Left renal pelvis (tissue), 4 donors: ENCODE measurements around the gene INTS4. TPM values are rescaled to one million over a fixed set of nuclear protein-coding genes. Genes with fewer than 3 reads are reported as not detected.
"Not testable (repeated sequence)": the region's sequence is repeated elsewhere in the genome, so short reads cannot be mapped to it uniquely, and the experiment has no call there.

Experiments
- DNase-seq, 4 donors: peaks; one replicate each; pipeline ENCODE4 v3.0.0-alpha.2; 2013; ENCODE audit warnings: low read depth in 4 of 4, low spot score in 3 of 4
- polyA plus RNA-seq, 4 donors: library from polyadenylated mRNA; unstranded; fragments of 120-200 nt; gene quantifications; one replicate each; pipeline ENCODE4 v1.2.1, GENCODE V29; 2013; ENCODE audit not compliant: insufficient read length in 4 of 4

INTS4 gene
- polyA plus RNA-seq, 4 donors = 30.5 to 52.4 (median 42.9) TPM

DNA sequence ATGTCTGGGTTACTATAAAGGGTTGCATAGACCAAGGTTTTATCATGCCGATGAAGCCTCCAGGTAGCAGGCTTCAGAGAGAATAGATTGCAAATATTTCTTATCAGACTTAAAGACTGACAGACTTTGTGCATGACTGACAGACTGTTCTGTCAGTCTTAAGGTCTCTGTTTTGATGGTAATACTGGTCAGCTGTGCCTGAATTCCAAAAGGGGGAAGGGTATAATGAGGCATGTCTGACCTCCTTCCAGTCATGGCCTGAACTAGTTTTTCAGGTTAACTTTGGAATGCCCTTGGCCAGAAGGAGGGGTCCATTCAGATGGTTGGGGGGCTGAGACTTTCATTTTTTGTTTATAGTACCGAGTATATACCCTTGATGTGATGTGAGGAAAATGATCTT, 33.3 kb upstream of the INTS4 start:
- DNase-seq = no peak

DNA sequence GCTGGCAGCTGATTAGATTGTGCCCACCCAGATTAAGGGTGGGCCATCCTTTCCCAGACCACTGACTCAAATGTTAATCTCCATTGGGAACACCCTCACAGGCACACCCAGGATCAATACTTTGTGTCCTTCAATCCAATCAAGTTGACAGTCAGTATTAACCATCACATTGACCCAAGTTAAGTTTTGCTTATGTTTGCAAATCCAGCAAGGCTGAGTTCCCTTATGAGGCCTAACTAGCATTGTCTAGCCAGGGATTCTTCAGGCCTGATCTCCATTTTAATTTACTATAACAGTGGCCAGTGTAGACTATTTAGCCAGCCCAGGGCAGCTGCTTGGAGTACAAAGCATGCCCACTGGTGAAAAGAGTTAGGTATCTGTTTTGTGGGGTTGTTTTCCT, 30.9 kb upstream of the INTS4 start:
- DNase-seq = no peak

DNA sequence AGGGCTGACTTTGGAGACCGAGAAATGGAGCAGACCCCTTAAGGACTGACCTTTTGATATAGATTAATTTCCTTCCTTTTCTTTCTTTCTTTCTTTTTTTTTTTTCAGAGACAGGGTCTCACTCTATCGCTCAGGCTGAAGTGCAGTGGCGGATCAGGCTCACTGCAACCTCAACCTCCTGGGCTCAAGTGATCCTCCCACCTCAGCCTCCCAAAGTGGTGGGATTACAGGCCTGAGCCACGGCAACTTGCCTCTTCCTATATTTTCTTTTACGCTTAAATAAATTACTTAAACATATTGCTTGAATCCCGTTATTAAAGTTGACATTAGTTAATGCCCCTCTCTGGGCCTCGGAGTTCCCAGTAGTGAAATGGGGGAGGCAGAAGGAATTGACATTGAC, 29.0 kb upstream of the INTS4 start:
- DNase-seq = no peak

DNA sequence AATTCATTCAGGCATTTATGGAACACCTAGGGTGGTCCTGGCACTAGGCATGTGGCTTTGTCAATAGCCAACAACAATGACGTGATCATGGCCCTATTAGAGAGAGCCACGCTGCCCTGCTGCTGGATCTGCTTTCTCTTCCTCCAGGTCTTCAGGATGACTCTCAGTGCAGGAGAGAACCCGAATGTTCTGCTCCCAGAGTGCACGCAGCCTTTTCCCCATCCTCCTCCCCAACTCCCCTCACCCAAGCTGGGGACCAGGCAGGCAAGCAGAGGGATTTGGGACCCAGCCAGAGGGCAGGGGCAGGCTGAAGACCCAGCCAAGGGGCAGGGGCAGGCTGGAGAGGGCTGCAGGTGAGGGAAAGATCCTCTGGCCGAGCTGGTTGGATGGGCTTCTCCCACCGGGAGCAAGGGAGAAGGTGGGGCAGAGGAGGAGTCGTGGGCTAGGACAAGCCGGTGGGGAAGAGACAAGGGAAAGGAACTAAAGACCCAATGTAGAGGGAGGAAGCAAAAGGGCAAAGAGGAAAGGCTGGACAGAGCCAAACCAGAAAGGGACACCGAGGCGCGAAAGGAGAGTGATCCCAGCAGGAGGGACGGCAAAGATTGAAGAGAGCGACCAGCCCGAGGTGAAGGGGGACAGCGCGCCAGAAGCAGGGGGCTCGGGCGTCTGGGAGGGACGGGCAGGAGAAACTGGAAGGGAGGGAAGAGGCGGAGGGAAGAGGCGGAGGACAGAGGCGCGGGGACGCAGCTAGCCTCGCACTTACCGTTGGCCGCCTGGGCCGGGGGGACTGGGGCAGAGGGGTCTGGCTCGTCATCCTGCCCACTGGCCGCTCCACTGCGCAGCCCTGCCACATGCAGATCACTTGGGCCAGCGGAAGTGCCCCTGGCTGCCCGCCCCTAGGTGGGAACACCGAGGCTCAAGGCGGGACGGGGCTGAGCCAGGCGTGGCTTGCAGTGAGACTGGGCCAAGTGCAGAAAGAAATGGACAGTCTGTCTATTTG, 28.2 kb upstream of the INTS4 start, which contains the start of gene KCTD14:
Gene KCTD14 (minus strand): TSS at position 880 of the 1,000 bp plus-strand sequence. CDS start 27 bp downstream, at position 853.
- no peak for DNase-seq

DNA sequence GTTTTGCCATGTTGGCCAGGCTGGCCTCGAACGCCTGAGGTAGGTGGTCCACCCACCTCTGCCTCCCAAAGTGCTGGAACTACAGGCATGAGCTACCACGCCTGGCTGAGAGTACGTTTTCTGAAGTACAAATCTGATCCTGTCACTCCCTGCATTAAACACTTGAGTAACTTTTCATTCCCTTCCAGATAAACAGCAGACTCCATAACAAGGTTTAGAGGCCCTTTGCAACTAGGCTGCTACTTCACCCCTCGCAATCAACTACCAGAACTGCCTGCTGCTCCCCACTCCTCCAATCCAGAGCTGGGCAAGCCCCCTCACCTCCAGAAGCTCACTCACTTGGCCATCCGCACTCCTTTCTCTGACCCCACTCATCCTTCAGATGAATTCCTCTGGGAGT, 27.1 kb upstream of the INTS4 start:
- no peak for DNase-seq

DNA sequence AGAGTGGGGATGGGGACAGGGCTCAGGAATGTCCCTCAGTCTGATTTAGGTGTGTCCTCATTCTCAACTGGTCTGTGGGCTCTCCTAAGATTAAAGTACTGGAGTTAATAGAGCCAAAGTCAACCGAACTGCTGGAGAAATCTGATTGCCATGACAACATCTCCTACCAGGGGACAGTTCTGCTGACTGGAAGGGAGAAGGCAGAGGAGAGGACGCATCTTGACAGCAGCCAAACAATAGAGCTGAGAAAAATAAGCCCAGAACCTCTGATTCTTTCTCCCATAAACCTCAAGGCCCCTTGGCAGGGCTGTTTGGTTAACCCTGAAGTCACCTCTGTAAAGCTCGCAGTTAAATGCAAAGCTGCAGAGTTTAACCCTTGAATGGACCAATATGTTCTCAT, 25.8 kb upstream of the INTS4 start:
- DNase-seq = no peak

DNA sequence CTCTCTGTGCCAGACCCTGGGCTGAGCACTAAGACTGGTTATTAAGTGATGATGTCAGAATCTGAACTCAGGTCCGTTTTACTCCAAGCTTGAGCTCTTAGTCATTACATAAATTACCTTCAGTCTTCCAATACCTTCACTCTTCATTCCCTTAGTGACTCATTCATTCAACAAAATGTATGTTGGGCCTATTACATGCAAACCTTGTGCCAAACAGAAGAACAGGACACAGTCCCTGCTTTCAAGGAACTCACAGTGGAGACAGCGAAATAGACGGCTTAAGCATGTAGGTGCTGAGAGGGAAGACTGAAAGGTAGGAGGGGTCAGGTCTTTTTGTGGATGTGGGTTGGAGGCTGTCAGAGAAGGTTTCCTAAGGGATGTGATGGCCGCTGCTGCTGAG, 25.3 kb upstream of the INTS4 start:
- no peak for DNase-seq

DNA sequence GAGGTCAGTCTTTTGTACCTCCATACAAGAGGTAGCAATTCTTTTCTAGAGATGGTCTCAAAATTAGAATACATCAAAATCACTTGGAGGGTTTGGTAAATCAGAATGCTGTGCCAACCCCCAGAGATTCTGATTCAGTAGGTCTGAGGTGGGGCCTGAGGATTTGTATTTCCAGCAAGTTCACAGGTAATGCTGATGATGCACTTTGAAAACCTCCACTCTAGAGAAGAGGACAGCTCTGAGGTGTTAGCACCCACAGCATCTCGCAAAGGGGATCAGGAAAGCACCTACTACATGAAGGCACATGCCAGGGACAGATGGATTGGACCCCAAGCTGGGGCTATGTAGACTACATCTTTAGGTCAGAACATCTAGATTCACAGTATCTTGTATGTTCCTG, 21.4 kb upstream of the INTS4 start:
- no peak for DNase-seq

DNA sequence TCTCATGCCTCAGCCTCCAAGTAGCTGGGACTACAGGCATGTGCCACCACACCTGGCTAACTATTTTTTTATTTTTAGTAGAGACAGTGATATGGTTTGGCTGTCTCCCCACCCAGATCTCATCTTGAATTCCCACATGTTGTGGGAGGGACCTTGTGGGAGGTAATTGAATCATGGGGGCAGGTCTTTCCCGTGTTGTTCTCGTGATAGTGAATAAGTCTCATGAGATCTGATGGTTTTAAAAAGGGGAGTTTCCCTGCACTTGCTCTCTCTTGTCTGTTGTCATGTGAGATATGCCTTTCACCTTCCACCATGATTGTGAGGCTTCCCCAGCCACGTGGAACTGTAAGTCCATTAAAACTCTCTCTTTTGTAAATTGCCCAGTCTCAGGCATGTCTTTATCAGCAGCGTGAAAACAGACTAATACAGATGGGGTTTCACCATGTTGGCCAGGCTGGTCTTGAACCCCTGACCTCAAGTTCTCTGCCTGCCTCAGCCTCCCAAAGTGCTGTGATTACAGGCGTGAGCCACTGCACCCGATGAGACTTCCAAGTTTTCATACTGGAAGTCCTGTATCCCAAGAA, 20.6 kb upstream of the INTS4 start:
- not testable (repeated sequence) for DNase-seq

DNA sequence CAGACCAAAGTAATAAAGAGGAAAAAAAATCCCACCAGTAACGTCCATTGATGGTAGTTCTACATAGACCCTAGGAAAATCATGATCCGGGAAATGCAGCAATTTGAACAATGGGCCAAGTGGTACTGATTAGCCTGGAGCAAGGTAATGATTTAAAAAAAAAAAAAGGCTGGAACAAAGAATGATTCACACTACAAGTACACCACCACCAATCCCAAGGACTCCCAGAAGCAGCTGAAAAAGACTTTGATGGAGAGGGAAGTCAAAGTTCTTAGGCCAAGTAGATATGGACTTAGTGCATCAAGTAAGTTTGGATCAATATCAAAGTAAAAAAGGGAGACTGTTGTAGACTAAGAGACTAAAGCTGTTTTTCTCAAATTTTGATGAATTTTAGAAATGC, 16.8 kb upstream of the INTS4 start:
- DNase-seq = no peak

DNA sequence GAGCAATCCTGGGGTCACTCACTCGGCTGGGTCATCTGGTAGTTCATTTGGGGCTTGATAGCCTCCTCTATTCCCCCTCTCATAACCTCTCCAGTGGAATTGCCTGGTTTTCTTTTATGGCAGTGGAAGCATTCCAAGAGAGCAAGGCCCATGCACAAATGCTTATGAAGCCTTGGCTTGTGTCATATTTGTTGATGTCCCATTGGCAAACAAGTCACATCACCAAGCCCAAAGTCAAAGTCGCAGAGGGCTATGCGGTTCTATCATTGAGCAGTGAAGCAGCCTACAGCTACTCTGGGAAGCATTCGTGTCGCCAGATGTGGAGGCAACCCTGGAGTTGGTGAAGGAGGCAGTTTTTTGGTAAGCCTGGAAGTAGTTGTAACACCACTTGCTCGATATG, 16.3 kb upstream of the INTS4 start:
- DNase-seq = no peak

DNA sequence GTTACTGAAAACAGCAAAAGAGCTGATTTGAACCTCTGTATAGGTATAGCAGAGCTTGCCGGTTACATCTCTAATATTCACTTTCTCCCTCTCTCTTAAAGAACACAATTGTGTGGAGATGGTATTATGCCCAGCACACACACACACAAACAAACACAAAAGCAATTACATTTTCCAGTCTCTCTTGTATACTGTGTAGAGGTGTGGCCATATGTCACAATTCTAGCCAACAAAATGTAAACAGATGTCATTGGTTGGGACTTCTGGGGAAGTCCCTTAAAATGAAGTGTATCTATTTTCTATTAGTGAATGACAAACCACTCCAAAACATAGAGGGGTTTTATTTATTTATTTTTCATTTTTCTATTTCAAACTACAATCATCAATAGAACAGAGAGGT, 15.8 kb upstream of the INTS4 start:
- DNase-seq = no peak

DNA sequence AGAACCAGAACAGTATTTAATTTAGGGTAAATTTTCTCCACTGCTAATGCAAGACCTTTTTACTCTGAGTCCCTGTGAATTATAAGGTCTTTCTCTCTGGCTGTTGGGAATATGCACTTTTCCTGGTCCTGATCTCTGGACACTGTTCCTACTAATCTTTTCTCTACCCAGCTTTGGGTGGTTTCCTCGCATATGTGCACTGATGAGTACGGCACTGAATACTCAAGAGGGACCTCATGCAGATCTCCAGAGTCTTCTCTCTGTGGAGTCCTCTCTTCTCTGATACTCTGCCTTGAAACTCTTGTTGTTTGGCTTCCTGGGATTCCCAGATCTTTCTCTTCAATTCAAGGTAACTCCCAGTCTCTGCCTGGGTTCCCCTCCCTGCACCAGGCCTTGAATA, 14.6 kb upstream of the INTS4 start:
- DNase-seq = no peak

DNA sequence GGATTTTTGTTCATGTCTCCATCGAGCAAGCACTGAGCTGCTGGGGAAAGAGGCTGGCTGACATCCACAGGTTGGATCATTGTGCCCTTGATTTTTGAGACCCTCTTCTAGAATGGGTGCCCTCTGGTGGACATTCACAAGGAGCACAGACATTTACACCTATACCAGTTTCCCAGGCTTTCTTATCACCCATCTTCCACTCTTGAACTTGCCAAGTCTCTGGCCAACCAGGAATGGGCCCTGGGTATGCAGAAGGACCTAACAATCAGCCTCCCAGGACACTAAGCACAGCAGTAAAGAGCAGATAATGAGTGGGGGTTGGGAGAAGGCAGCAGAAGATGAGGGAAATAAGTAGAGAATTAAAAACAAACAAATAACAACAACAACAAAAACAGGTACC, 5.7 kb upstream of the INTS4 start:
- DNase-seq = no peak

DNA sequence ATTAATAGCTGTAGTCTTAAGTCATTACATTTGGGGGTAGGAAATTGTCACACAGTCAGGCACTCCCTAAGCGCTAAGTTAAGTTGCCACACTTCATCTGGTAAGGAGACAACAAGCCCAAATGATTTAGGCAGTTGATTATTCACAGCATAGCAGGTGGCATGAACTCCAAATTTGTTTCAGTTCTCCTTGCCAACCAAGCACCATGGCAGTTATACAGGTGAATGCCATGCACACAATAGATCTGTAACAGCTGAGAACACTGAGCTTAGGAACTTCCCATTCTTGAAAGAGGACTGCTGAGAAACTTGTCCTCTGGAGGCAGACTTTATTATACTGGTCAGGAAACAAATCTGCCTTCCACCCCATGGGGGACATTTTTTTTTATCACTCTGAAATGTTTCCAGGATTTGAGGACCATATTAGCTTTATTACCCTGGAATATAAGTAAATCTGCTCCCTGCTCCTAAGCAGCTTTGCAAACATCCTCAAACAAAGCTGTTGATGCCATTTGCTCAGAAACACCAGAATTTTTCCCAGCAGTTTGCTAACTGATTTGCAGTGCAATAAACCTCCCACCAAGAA, 5.1 kb upstream of the INTS4 start:
- DNase-seq = no peak

DNA sequence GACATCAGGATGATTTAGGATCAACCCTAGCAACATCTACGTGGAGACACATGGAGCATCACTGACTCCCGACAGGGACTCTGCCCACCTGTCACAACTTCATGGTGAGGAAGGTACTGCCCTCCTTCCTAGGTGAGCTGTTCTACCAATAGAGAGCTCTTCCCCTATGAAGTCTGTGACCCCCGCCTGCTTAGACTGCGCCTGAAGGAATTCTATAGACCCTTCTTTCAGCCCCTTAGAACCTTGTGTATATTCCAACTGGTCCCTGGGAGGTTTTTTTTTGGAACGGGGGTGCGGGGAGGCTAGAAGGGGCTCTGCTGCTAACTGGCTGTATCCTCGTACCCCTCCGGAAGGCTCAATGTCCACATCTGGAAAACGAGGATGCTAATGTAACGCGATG, 566 bp downstream of the INTS4 start:
- DNase-seq = peak in 1 of 4 donors; percentile 22

DNA sequence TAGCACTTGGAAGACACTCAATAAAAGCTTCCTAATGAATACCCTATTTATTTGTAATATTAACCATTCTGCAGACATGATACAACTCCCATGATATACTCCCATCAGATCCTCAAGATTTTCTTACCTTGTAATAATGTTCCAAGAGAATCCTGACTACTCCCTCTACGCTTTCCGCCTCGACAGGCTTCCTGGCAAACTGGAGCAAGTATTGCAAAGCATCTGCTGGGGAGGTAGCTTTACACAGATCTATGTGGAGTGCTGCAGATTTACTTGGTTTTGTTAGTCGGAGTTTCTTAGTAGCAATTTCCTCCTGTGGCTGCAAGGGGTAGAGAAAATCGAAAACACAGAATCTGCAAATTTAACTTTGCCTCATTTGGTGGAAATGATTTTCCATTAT, 3.5 kb downstream of the INTS4 start:
- DNase-seq = no peak

DNA sequence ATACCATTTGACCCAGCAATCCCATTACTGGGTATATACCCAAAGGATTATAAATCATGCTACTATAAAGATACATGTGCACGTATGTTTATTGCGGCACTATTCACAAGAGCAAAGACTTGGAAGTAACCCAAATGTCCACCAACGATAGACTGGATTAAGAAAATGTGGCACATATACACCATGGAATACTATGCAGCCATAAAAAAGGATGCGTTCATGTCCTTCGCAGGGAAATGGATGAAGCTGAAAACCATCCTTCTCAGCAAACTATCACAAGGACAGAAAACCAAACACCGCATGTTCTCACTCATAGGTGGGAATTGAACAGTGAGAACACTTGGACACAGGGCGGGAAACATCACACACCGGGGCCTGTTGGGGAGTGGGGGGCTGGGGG, 8.0 kb downstream of the INTS4 start:
- not testable (repeated sequence) for DNase-seq

DNA sequence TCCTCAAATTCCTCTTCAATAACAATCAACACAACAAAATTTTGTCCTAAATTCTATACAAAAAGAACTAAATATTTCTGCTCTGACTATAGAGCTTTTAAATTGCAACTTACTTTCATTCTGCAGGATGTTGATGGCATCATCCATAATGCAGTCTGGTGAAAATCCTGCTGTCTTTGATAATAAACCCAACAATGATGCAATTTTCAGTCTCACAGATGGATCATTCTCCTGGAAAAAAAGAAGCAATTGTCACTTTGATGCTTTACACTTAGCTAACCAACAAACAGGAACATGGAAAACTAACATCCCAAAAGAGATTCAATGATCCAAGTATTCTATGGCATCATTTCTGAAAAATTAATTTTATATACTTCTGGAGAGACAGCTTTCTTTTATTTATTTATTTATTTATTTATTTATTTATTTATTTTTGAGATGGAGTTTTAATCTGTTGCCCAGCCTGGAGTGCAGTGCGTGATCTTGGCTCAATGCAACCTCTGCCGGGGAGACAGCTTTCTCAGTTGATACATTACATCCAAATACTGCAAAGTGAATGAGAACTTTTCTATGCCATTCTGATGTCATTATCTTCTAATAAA, 13.0 kb downstream of the INTS4 start:
- no peak for DNase-seq

DNA sequence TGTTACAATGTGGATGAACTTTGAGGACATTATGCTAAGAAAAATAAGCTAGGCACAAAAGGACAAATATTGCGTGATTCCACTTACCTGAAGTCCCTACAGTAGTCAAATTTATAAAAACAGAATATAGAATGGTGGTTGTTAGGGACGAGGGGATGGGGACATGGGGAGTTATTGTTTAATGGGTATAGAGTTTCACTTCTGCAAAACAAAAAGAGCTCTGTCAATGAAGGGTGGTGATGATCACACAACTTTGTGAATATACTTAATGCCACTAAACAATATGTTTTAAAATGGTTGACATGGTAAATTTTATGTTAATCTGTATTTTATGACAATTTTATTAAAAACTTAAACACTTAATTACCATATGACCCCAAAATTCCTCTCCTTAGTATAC, 26.1 kb downstream of the INTS4 start:
- no peak for DNase-seq

DNA sequence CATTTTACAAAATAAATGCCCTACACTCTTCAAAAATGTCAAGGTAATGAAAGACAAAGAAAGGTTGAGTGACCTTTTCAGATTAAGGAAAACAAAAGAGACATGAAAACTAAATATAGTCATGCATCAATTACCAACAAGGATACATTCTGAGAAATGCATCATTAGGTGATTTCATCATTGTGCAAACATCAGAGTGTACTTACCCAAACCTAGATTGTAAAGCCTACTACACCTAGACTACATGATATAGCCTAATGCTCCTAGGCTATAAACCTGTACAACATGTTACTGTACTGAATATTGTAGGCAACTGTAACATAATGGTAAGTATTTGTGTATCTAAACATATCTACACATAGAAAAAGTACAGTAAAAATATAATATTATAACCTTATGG, 26.7 kb downstream of the INTS4 start:
- no peak for DNase-seq
